GM06990 (cell line): ENCODE results near the gene ALX1.

Source experiments
- DNase-seq: peaks from one replicate; pipeline ENCODE4 v3.0.0-alpha.2; 2011; ENCODE audit not compliant: insufficient read length; ENCODE audit errors: extremely low read depth
- H3K27me3 ChIP-seq: replicated peaks from 2 replicates; pipeline ENCODE4 v1.6.0; 2011; ENCODE audit warnings: low read length; ENCODE audit not compliant: control insufficient read depth, insufficient read depth
- H3K36me3 ChIP-seq: 2 replicates; pipeline ENCODE4 v1.5.1; 2011; ENCODE audit warnings: low read length; ENCODE audit not compliant: control insufficient read depth, insufficient read depth
- H3K4me3 ChIP-seq: replicated peaks from 2 replicates; pipeline ENCODE4 v1.5.1; 2011; ENCODE audit warnings: low read depth, mild to moderate bottlenecking, control low read depth, low read length
- TF ChIP-seq, protein P1 (sequence below): IDR thresholded peaks from 2 replicates; pipeline ENCODE4 v1.5.1; 2011; ENCODE audit warnings: low read length, control low read depth, mild to moderate bottlenecking, inconsistent platforms; ENCODE audit not compliant: insufficient read depth, poor library complexity, severe bottlenecking

ALX1 gene

DNA sequence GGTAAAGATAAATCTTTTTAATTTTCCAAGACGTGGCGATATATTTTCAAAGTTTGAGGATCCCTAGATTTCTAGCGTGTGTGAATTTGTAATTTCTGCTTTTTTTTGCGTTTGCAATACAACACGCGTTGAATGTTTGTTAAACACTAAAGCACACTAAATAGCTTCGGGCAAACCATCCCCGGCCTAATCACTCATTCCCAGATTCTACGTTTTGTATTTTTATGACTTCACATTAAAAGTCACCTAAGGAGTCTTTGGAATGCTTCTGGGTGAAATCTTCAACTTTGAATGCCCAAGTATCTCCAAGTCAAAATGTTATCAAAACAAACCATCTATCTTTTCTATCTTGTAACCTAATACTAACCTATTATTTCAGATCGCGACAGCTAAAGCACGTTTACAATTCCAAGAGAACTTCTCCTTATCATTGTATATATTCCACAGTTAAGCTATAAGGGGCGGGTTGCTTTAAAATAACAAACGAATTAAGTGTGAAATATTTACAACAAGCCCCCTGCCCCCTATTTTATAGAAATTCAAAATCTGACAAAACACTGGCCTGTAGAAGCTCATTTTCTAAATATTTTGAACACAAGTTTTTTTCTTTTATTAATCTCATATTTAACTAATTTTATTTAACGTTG lies 1.1 kb downstream of the ALX1 start:
- Histone ChIP-seq H3K4me3 (no peak overlapping the region), H3K36me3 (no peaks in the 10 kb centered on the region), H3K27me3 (0 out of 2 replicates have a peak, but pooled peaks cover 1% of the 10 kb centered on the region)
- no peak for DNase-seq
- TF ChIP-seq, protein P1, sequence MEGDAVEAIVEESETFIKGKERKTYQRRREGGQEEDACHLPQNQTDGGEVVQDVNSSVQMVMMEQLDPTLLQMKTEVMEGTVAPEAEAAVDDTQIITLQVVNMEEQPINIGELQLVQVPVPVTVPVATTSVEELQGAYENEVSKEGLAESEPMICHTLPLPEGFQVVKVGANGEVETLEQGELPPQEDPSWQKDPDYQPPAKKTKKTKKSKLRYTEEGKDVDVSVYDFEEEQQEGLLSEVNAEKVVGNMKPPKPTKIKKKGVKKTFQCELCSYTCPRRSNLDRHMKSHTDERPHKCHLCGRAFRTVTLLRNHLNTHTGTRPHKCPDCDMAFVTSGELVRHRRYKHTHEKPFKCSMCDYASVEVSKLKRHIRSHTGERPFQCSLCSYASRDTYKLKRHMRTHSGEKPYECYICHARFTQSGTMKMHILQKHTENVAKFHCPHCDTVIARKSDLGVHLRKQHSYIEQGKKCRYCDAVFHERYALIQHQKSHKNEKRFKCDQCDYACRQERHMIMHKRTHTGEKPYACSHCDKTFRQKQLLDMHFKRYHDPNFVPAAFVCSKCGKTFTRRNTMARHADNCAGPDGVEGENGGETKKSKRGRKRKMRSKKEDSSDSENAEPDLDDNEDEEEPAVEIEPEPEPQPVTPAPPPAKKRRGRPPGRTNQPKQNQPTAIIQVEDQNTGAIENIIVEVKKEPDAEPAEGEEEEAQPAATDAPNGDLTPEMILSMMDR, result no peak

DNA sequence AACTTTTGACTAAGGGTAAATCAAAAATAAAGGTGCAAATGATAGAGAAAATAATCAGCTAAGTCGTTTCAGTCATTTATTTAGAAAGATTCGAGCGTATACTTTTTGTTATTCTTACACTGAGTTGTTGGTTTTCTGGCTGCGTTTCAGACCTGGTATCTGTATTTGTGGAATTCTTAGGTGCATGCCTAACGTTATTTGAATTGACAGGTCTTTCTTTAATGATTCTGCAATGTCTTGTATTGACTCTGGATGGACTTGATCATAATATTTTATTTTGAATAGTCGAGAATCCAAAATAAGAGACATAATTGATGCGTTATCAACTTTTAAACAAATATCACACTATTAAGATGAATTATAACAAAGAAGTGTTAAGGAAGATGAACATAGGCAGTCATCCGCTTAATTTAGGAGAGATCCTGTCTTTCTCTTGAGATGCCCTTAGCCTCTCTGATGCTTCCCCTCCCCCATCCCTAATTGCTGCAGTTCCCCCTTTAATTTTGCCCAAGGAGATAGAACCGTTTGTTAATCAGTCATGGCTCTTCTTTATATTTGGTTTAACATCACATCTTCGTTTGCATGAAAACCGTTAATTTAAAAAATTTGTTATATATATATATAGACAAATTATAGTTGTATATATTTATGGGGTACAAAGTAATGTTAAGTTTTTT lies 1.8 kb downstream of the ALX1 start:
- H3K27me3 ChIP-seq, result 0 out of 2 replicates have a peak, but pooled peaks cover 1% of the 10 kb centered on the region
- TF ChIP-seq, protein P1, result no peak
- no peaks in the 10 kb centered on the region for H3K36me3 ChIP-seq
- no peak for DNase-seq
- H3K4me3 ChIP-seq, result no peak overlapping the region

DNA sequence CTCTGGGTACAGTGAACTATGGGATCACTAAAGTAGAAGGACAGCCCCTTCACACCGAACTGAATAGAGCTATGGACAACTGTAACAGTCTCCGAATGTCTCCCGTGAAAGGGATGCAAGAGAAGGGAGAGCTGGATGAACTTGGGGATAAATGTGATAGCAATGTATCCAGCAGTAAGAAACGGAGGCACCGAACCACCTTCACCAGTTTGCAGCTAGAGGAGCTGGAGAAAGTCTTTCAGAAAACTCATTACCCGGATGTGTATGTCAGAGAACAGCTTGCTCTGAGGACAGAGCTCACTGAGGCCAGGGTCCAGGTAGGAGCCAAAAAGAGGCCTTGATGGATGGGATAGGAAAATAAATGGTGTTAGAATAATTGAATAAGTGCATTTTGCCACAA lies 3.5 kb downstream of the ALX1 start:
- H3K27me3 ChIP-seq, result 0 out of 2 replicates have a peak, but pooled peaks cover 1% of the 10 kb centered on the region
- TF ChIP-seq, protein P1, result no peak
- no peaks in the 10 kb centered on the region for H3K36me3 ChIP-seq
- H3K4me3 ChIP-seq, result no peak overlapping the region
- no peak for DNase-seq

- Histone ChIP-seq H3K36me3 (no peaks in the 10 kb centered on the region), H3K27me3 (no peaks in the 10 kb centered on the region), H3K4me3 (no peak overlapping the region)
- TF ChIP-seq, protein P1, result no peak
- no peak for DNase-seq
Measured at GRCh38 chr12:85296362-85296761, 16.3 kb downstream of the ALX1 start.

DNA sequence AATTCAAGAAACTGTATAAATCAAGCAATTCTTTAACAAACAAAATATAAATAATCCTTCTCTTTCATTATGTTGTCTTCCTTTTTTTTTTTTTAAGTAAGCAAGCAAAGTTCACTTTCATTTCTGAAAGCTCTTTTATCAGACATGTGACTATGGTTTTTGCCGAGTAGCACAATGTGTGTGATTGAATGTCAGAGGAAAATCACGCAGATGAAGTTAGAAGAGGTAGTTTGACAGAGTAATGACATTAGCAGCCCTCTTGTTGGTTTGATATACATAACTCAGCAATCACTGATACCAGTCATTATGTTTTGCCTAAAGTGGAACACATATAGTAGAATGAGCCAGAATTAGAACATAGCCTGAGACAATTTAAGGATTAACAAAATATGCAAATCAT lies 19.0 kb downstream of the ALX1 start:
- no peak for DNase-seq
- Histone ChIP-seq H3K36me3 (no peaks in the 10 kb centered on the region), H3K27me3 (no peaks in the 10 kb centered on the region), H3K4me3 (no peak overlapping the region)
- TF ChIP-seq, protein P1, result no peak
